GM12874 (cell line): ENCODE data around the gene TBC1D3B.

ENCODE experiments used
- TF ChIP-seq, protein P1 (sequence below): IDR thresholded peaks from 2 replicates; pipeline ENCODE4 v1.5.1; 2011; ENCODE audit warnings: low read depth, mild to moderate bottlenecking, control low read depth, low read length, moderate library complexity; ENCODE audit not compliant: insufficient read depth

Gene TBC1D3B

DNA sequence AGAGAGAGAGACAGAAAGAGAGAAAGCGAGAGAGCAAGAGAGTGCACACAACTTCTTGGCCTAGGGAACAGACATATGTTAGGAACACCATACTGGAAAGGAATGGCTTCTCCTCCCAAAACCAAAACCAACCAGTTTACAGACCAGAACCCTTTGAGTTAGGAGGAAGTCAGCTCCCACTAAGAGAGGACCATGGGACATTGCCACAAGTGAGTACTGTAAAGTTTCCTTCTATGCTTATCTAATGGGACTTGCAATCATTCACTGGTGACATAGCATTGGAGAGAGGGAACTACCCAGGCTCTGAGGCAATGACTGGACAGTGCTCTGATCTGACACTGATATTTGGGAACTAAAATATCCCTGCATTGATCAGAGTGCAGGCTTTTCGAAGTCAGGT lies 32.4 kb downstream of the TBC1D3B start:
- TF ChIP-seq, protein P1, sequence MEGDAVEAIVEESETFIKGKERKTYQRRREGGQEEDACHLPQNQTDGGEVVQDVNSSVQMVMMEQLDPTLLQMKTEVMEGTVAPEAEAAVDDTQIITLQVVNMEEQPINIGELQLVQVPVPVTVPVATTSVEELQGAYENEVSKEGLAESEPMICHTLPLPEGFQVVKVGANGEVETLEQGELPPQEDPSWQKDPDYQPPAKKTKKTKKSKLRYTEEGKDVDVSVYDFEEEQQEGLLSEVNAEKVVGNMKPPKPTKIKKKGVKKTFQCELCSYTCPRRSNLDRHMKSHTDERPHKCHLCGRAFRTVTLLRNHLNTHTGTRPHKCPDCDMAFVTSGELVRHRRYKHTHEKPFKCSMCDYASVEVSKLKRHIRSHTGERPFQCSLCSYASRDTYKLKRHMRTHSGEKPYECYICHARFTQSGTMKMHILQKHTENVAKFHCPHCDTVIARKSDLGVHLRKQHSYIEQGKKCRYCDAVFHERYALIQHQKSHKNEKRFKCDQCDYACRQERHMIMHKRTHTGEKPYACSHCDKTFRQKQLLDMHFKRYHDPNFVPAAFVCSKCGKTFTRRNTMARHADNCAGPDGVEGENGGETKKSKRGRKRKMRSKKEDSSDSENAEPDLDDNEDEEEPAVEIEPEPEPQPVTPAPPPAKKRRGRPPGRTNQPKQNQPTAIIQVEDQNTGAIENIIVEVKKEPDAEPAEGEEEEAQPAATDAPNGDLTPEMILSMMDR: no peak

DNA sequence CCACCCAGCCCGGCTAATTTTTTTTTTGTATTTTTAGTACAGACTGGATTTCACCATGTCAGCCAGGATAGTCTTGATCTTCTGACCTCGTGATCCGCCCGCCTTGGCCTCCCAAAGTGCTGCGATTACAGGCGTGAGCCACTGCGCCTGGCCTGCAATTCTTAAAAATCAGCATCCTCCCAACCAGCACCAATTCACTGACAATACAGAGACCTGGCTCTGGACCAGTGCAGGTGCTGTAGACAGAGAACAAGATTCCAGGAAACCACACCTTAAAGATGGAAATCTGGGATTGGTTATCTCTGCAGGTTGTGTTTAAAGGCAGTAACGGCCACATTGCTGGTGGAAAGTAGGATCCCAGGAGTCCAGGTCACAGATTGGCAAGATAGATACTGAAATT lies 33.6 kb downstream of the TBC1D3B start:
- TF ChIP-seq, protein P1: no peak

DNA sequence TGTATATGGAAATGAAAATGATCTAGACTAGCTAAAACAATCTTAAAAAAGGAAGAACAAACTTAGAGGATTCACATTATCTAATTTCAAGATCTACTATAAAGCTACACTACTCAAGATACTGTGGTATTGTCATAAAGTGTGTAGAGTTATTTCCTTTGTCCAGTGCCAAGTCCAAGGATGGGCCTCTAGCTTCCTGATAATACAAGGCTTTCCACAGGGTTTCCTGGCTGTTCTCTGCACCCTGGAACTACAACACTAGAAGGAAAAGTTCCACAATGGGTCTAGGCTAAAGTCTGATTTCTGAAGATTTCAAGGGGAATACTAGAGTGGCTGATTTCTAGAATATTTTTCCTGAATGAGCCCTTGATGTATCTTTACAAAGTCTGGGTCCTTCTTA lies 34.2 kb downstream of the TBC1D3B start:
- TF ChIP-seq, protein P1: no peak

DNA sequence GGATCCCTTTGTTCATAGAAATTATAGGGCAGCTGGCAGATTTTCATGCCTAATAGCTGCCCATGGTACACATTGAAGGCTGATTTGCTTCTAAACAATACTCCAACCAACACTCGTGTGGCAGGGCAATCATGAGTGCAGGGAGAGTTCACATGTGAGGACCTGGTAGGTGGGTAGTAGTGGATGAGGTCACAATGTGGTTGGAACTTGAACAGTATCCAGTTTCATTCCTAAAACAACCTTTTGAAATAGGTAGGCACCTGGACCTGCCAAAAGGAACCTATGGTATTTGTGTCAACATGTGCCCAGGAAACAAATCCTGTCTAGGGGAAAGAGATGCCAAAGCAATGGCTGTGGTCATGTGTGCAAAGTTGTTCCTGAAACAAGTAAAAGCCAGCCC lies 40.0 kb downstream of the TBC1D3B start:
- TF ChIP-seq, protein P1: no peak

DNA sequence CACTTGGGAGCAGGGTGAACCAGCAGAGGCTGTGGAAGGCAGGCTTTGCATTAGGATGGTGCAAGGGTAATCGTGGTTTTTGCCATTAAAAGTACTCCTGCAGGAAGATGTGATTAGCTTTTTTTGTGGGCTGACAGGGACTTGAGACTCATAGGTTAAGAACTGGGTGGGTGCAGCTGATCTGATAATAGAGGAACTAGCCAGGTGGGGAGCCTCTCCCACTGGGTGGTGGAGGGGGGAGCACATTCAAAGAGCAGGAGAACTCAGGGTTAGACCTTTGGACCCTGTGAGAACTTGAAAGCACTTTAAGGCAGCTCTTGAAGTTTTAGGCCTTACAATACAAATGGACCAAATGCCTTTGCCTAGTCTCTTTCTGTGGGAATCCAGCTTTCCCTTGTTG lies 40.4 kb downstream of the TBC1D3B start:
- TF ChIP-seq, protein P1: no peak

DNA sequence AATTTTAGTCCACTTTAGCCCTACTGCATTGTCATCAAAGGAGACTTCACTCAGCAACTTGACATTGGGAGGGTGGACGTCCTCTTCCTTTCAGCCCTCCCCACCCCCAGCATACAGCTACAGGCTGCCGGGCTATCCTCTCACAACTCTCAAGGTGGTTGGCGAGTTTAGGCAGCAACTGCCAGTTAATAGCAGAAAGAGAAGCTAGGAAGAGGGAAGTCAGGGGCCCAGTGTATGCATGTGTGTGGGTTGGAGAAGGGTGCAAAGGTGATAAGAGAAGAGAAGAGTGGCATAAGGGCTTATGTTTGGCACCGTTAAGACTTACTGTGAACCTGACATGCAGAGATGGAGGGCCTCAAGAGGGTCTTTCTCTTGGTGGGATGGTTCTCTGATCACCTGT lies 41.0 kb downstream of the TBC1D3B start:
- TF ChIP-seq, protein P1: no peak

DNA sequence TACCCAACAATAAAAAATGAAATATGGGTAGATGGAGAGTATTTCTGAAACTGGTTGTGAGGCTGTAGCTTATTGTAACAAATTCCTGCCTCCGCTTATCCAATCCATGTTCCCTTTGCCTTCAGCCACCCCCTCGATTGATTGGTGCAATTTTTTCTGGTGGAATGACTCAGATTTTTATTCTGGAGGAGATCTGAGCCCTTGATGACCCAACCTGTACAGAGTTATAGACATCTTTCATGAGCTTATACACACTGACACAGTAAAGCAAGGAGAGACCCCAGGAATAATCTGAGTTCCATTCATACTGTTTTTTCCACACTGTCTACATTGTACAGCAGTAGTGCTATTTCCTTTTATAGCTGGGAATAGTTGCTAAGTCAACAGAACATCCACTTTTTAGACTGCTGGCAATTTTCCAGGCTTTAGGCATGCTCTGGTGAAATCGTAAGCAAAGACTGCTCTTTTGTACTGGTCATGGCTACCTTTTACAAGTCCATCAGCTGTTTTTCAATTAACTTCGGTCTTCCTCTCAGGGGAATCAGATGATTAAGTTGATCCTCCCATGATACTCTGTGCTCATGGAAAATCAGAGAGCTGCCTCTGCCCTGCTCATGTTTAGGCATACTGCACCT lies 42.7 kb downstream of the TBC1D3B start:
- TF ChIP-seq, protein P1: no peak
